Head of caudate nucleus (tissue), 42 donors: ENCODE data around the gene KIFBP.

ENCODE experiments used
- DNase-seq, 42 donors: peaks; one replicate each; pipeline versions ENCODE4 v3.0.0 to v3.0.0-alpha.2; 2020 to 2021; ENCODE audit warnings: mixed read lengths in 7 of 42
- intact Hi-C: fragments of 100-400 bp; cut with DNase I; formaldehyde crosslinking; loops from one replicate; pipeline ENCODE4 v1.15.0; 2022

The KIFBP gene

GRCh38 chr10:69065406-69066361 lies 77.1 kb downstream of the KIFBP start:
- DNase-seq: no peak

More at GRCh38 chr10:69065406-69066361, 77.1 kb downstream of the KIFBP start:
- intact Hi-C loops: no loop called here
